ENCODE measurements around the gene MYO5B. TPM values are rescaled to one million over a fixed set of nuclear protein-coding genes. Genes with fewer than 3 reads are reported as not detected.

The MYO5B gene
- total RNA-seq, 1 donor from 2014 or later, result 1.8 TPM

DNA sequence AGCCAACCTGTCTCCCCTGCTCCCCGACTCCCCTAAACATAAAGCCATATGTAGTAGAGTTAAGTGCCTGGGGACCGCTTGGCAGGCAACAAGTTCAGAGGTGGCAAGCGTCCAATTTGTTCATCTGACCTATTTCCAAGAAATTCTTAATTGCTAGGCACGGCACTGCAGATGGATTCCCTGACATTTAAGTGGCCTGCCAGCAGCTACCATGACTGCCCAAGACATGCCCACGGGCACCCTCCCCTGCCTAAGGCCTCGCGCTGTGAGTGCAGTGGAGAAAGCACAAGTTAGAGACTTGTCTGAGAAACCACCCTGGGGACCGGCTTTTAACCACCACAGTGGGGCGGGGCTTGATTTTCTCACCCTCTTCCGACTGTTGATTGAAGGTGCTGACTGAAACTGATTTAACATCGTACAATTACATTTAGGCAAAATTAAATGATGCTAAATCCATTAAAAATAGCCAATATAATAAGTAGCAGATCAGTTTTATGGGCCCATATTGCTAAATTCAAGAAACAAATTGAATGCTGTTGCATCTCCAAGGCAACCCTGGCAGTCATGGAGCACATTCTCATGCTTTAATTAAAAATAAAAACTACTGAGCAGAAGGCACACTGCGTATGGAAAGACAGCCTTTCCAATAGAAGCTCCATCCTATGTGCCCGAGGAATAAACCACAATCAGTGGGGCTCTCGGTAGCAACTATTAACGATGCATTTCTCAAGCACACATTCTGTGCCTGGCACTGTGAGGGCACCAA, 218.0 kb downstream of the MYO5B start:
- DNase-seq (ENCODE audit: extremely low read depth, low read depth, low spot score), result no peak

DNA sequence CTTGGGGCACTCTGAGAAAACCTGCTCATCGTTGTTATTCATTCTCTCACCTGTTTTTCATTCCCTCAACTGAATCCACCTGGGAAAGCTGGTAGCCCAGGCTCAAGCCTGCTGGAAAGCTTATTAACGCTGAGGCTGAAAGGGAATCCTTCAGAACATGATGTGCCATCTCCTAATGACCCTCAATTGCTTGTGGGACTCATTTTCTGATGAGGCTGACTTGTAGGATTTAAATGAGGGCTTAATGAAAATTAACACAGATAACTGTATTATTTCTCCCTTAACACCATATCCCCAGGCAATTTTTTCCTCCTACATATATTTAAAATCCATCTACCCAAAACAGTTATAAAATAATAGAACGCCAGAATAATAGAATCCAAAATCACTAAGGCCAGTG, 218.9 kb downstream of the MYO5B start:
- DNase-seq (ENCODE audit: extremely low read depth, low read depth, low spot score), result no peak

DNA sequence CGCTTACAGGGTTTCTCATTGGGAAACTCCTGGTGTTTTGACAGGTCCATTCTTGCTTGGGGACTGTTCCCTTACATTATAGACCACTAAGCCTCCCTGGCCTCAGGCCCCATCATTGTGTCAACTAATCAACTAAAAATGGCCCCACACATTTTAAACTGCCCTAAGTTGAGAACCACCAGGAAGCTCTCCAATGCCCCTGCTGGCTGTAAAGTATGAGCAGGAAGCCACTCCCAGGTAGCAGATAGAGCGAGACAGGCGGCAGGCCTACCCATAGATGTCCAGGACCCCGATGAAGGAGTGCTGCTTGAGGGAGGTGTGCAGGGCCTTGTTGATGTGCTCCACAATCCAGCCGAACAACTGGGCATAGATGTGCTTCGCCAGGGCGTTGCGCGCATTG, 220.9 kb downstream of the MYO5B start:
- no peak for DNase-seq (ENCODE audit: extremely low read depth, low read depth, low spot score)

DNA sequence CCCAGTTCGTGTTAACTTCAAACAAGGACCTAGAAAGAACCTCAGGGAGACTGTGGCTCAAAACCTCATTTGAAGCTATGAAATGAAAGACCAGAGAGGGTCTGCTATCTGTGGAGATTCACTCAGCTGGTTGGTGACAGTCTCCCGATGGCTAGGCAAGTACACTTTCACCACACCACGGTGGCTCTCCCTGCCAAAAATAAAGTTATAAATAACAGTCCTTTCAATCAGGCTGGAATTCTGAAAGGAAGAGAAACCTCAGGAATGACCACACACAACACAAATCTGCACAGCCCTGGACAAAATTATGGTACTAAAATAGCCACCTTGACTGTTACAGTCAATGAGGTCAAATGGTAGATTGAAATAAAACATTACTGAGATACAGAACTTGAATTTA, 221.4 kb downstream of the MYO5B start:
- DNase-seq (ENCODE audit: extremely low read depth, low read depth, low spot score), result no peak

DNA sequence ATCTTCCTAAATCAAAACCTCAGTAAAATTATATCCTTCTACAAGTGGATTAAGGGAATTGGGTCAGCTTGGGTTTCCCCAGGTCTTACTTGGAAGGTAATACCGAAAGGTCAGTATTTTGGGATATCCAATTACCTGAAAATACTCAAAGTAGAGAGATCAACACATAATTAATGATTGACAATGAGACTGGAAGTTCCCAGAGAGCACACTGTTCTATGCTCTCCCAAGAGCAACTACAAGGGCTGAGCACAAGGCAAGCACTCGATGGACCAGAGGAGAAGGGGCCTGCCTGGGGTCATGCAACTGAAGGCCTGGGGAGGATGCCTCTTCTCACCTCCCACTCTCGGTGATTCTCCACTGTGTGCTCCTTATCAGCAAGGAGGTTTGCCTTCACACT, 222.4 kb downstream of the MYO5B start:
- DNase-seq (ENCODE audit: extremely low read depth, low read depth, low spot score), result no peak

DNA sequence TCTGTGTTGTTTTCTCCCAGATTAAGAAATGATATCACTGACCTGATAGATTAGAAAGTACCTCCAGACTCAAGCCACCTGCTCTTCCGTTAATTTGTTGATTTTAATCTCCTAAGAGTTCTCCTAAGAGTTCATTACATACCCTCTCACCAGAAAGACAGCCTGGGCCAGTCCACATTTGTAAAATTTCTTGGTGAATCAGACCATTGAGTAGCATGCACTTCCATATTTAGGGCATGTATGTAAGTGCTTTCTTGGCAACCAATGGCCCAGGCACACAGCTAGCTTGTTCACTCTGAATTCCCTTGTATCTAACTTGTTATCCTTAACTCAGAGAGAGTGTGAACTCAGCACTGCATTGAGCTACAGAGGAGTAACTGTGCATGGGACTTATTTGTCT, 223.5 kb downstream of the MYO5B start:
- DNase-seq (ENCODE audit: extremely low read depth, low read depth, low spot score), result no peak

DNA sequence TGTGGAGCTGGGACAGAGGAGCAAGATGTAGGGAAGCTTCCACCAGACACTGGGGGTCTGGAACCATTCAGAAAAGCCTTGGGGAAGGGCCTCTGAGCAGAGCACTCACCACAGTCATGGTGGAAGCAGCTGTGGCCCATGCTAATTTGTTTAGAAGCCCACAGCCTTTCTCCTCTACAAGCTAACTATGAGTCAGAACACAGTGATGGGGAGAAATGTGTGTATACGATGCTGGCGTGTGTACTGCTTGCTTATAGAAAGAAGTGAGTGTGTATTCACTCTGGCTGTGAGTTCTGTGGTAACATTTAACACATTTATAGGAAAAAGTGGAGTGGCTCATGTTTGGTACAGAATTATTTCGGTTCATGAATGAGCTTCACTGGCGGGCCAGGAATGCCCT, 224.6 kb downstream of the MYO5B start:
- DNase-seq (ENCODE audit: extremely low read depth, low read depth, low spot score), result no peak

DNA sequence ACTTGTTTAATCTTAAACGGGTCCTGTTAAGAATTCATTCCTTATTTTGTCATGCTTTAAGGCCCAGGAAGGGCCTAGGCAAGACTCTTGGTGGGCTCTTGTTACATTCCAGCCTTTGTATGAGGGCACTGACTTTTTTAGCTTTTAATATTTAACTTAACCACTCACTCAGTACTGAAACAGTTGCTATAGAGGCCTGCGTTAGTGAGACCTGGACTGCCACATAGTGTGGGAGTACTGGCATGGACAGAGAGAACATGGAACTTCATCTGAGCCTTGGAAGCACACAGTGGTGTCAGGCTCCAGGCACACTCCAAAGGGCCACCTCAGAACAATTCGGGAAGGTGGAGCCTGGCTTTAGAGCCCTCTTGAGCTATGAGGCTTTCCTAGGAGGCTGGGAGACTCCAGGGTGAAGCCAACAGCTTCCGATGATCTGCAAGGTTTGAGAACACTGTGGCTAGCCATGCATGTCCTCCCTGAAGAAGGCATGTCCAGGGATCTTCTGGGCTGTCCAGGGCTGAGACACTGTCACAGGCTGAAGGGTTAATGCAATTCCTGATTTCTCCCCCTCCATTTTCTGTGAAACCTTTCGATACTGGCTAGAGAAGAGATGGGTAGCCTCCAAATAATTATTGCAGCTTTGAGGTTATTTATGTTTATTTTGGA, 226.2 kb downstream of the MYO5B start:
- no peak for DNase-seq (ENCODE audit: extremely low read depth, low read depth, low spot score)

DNA sequence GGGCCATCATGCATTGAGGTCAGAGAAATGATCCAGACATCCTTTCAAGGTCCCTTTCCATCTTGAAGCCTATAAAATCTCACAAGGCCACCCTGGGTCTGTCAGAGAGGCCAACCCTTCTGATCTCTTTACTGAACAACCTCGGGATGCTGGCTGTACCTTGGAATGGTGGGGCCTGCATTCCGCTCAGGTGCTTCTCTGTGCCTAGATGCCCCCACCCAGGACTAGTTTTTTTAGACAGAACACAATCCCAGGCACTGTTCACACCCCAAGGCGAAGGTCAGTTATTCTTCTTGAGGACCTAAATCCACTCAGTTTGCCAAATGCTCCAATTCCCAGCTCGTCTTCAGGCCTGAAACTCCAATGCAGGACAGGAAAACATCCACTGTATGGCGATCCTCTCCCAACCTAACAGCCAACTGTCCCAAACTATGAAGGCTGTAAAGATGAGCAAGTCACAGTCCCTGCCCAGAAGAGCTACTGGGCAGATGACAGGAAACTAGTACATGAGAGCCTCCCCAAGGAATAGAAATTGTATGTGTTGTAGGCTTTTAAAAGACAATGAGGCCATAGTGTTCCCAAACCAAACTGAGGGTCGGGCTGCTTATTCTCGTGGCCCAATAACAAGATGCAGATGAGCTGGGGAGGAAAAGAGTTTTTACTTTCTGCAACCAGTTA, 227.2 kb downstream of the MYO5B start:
- DNase-seq (ENCODE audit: extremely low read depth, low read depth, low spot score), result no peak

DNA sequence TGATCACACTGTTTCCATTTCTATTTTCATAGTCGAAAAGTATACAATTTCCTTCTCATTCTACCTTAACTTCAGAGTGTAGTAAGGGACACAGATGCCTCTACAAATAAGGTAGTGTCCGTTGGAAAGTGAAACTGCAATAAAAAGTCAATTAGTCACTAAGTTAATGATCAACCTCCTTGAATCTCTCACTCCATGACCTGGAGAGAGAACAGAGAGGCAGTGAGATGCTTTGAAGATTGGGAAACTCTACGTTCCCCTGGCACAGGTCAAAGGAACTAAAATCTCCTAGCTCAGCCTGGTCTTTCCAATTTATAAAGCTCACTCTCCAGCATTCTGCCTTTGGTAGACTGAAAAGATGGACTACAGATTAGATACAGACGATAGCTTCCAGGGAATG, 227.8 kb downstream of the MYO5B start:
- DNase-seq (ENCODE audit: extremely low read depth, low read depth, low spot score), result no peak

DNA sequence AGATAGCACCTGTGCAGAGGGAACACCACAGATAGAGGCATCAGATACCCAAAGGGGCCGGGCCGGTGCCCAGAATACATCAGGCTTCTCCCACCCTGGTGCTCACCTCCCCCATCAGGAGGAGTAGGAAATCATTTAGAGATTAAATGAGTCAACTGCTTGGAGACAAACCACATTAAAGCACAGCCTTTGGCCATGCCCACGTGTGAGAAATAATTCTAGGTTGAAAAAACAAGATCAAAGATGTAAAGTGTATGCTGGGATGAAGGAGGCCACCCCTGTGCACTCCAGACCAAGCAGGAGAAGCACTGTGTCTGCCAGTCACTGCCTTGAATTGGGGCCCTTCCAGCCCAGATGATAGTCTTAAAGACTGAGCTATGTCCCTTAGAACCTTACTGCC, 228.9 kb downstream of the MYO5B start:
- DNase-seq (ENCODE audit: extremely low read depth, low read depth, low spot score), result no peak

DNA sequence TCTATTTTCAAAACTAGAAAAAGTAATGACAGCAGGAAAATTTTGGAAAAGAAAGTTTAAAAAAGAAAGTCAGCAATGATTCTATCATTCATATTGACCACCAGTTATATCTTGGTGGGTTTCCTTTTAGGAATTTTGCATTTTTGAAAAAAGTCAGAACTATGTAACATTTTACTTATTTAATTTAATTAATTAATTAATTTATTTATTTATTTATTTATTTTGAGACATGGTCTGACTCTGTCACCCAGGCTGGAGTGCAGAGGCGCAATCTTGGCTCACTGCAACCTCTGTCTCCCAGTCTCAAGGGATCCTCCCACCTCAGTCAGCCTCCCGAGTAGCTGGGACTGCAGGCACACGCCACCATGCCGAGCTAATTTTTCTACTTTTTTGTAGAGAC, 231.7 kb downstream of the MYO5B start:
- DNase-seq (ENCODE audit: extremely low read depth, low read depth, low spot score), result no peak

DNA sequence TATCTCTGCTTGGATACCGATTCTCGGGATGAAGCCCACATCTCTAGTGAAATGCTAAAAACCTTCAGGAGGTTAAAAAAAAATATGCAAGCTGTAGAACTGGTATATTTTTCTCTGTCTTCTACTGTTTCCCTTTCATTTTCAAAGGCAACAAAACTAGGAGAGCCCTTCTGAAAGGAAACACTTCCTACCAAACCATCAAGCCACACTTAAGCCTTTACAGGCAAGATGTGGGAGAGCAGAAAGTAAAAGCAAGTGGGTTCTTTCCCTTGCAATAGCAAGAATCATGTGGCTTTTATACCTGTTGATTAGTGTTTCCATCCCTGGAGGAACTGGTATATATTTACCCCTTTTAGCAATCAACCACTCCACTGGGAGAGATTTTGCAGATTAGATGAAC, 233.7 kb downstream of the MYO5B start:
- no peak for DNase-seq (ENCODE audit: extremely low read depth, low read depth, low spot score)

DNA sequence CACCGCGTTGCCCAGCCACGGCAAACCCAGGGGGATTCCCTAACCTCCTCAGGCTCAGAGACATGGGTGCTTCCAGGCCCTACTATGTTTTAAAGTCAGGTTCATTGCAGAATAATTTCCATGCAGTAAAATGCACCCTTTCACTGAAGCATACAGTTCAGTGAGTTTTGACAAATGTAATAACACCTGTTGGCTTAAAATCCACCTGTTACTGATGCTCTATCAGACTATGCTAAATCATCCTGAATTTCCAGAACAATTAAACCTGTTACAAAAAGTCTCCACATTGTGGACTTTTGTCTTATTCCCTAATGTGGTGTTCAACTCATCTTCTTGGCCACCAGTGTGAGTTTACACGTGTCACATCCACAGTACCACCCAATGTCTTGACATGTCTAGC, 234.6 kb downstream of the MYO5B start:
- DNase-seq (ENCODE audit: extremely low read depth, low read depth, low spot score), result no peak

DNA sequence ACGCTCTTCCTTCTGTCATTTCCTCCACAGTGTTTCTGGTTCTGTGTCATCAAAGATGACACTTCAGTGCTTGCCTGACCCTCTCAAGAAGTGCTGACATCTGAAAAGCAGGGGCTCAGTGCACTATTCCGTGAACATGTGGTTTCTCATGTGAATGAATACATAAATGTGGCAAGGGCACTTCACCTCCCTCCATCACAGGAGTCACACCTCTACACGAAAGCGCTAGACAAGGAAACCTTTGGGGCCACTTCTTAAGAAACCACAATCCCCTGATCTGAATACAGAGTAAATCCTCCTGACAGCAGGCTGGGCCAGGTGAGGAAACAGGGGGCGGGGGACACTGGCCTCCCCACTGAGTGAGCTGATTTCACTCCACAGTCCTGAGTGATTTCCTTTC, 235.8 kb downstream of the MYO5B start:
- no peak for DNase-seq (ENCODE audit: extremely low read depth, low read depth, low spot score)

DNA sequence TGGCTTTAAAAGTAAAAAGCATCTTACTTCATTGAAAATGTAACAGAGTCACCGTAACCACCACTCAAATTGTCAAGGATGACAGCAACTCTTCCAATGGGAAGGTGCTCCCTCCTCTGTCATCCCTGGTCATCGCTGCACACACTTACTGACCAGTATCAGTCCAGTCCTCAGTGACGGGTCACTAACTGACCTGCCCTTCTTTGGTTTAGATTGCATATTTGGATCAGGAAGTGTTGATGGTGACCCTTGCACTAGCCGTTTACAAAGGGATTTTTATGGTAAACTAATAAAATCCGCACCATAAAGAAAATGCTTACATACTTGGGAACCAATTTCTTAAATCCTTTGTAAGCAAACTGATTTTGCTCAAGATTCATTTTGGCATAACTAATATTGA, 239.7 kb downstream of the MYO5B start:
- no peak for DNase-seq (ENCODE audit: extremely low read depth, low read depth, low spot score)

DNA sequence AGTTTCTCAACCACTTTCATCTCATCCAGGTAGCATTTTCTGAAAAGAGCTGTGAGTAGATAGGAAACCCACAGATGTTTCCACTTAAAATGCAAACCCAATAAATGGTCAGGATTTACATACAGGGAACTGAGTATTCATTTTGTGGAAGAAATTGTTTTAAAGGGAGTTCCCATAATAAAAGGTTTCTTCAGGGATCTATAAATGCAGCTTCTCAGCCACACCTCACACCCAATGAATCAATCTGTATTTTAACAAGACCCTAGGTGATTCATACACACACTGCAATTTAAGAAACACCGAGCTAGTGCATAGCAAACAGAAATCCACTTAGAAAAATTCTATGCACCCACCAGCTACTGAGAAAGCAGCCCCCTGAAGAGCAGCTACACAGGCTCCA, 241.6 kb downstream of the MYO5B start:
- DNase-seq (ENCODE audit: extremely low read depth, low read depth, low spot score), result no peak

DNA sequence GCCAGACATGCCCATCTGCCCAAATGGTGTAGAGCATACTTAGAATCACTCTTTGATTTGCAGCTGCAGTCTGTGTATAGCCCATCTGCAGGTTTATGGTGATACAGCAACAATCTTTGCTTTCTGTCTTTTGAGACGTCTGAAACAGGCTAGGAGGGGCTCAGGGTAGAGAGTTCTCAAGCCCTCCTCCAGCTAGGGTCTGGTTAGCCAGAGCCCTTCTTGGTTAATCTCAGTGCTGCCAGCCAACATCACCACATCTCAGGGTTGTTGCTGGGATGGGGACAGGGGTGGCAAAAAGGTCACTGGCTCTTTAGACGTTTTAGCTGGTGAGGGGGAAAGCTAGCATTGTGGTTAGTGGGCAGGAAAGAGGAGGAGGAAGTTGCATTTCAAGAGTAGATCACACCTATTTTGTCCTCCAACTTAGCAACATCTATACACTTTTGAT, 245.0 kb downstream of the MYO5B start:
- no peak for DNase-seq (ENCODE audit: extremely low read depth, low read depth, low spot score)

DNA sequence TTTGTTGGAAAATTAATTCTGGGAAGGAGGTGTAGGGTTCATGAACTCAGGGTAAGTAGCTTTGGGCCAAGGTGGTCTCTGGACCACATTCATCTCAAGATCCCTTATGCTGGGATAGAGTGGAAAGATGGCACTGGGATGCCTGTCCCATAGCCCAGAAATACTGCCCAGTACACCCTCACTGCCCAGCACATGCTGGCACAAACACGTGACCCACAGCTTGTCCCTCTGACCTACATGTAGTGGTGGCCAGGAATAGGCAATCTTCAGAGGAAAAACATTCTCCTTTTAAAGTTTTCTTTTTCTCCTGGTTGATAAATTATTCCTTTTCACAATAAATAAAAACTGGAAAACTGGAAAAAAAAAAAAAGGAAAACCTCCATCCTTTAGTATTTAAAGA, 246.0 kb downstream of the MYO5B start:
- DNase-seq (ENCODE audit: extremely low read depth, low read depth, low spot score), result no peak

DNA sequence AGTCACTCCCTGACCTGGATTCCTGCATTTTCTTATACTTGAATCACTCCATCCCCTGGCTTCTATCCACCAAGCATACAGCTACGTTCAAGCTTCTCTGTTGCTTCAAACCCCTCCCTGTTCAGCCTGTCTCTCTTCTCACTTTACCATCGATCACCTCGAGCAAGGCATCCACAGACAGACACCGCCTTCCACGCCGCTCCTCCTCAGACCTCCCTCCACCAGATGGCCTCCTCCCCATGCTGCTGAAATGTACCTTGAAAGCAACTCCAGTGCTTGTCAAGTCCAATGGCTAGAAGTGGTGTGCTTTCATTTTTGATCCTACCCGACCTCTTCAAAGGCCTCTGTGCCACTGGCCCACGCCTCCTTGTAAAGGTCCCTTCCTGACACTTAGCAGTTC, 250.3 kb downstream of the MYO5B start:
- no peak for DNase-seq (ENCODE audit: extremely low read depth, low read depth, low spot score)

DNA sequence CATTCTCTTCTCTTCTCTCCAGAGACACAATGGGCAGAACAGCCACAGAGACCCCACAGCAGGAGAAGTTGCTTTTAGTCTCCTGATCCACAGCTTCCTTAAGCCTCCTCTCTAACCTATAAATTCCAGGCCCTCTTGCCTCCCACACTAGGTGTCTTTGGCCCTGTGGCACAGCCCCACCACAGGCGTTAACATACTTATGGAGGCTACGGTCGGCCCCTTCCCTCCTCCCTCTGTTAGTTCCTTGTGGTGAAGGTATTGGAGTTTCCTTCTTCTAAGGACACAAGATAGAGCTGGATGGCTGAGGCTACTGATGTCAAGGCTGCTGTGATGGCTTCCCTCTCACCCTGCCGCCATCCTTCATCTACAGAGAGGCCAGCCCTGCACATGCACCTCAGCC, 258.1 kb downstream of the MYO5B start:
- no peak for DNase-seq (ENCODE audit: extremely low read depth, low read depth, low spot score)

DNA sequence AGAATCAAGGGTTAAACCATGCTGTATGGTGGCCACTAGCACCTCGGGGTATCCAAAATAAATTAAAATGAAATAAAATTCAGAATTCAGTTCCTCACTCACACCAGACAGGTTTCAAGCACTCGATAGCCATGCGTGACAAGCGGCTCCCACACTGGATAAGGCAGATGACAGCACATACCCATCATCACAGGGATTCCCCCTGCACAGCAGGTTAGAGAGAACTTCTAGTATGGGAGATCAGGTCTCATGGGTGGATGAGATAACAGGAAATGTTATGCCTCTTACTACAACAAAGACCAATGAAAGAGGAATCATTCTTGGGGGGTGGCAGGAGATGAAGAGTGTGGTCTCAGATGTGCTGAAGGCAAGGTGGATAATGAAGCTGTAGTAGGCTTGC, 259.7 kb downstream of the MYO5B start:
- DNase-seq (ENCODE audit: extremely low read depth, low read depth, low spot score), result no peak
